Testis (tissue), 3 donors: Measurements from ENCODE around the gene FTHL17. TPM values are rescaled to one million over a fixed set of nuclear protein-coding genes. Genes with fewer than 3 reads are reported as not detected.

ENCODE experiments used
- DNase-seq: peaks from one replicate; pipeline ENCODE4 v3.0.0-alpha.2; 2019
- H3K27ac ChIP-seq, 2 donors: fragments of 200-600 bp; sonication (generic); one replicate each; pipeline ENCODE4 v1.5.1; 2019
- H3K27me3 ChIP-seq: fragments of 200-600 bp; sonication (generic); one replicate; pipeline ENCODE4 v1.5.1; 2019
- H3K36me3 ChIP-seq: fragments of 200-600 bp; sonication (generic); one replicate; pipeline ENCODE4 v1.5.1; 2017; ENCODE audit warnings: low read depth; ENCODE audit errors: missing control alignments
- H3K4me1 ChIP-seq: fragments of 200-600 bp; sonication (generic); one replicate; pipeline ENCODE4 v1.5.1; 2019
- H3K4me3 ChIP-seq, 2 donors: fragments of 200-600 bp; sonication (generic); one replicate each; pipeline ENCODE4 v1.5.1; 2017 to 2019
- H3K9me3 ChIP-seq: fragments of 200-600 bp; sonication (generic); one replicate; pipeline ENCODE4 v1.5.1; 2017
- CTCF ChIP-seq, 3 experiments: fragments of 450-650 bp in 2 of 3; fragments of 200-600 bp in 1 of 3; sonication (generic) in 1 of 3; IDR thresholded peaks; one replicate each; pipeline ENCODE4 v1.5.1; 2016 to 2019; ENCODE audit warnings: antibody characterized with exemption in 3 of 3, mild to moderate bottlenecking in 2 of 3, moderate library complexity in 1 of 3
- POLR2A ChIP-seq: fragments of 450-650 bp; IDR thresholded peaks from one replicate; pipeline ENCODE4 v1.6.1; 2017; ENCODE audit warnings: antibody characterized with exemption, mild to moderate bottlenecking, moderate library complexity
- WGBS, 2 donors: methylation state at CpG; one replicate each; pipeline ENCODE4 v1.1.5; 2018; 5-methylcytosine and 5-hydroxymethylcytosine counted together
- intact Hi-C: fragments of 100-400 bp; cut with DNase I; formaldehyde crosslinking; loops from one replicate; pipeline ENCODE4 v1.15.1; 2023; ENCODE audit warnings: low total_unique reads
- polyA plus RNA-seq: library from polyadenylated mRNA; stranded (reverse); fragments of 350-450 nt; fragmentation: Illumina TruSeq; extraction: RNeasy Lipid Tissue Mini Kit (QIAGEN cat#74804); gene quantifications from one replicate; pipeline ENCODE4 v1.2.3, GENCODE V29; 2014; ENCODE audit warnings: low read depth, low replicate concordance; ENCODE audit not compliant: insufficient read depth
- total RNA-seq, 2 donors: library from RNA; depleted of rRNA; stranded (reverse); fragments of >200 nt; gene quantifications; one replicate each; pipeline ENCODE4 v1.2.3, GENCODE V29; 2016

Gene FTHL17
- total and polyA plus RNA-seq, 3 donors from 2014 or later = 2.4 to 5.0 (median 3.2) TPM

GRCh38 chrX:31112226-31112999, 40.6 kb upstream of the FTHL17 start:
- Histone ChIP-seq H3K36me3 (no peaks in the 10 kb centered on the region), H3K4me1 (no peaks in the 10 kb centered on the region), H3K4me3 (no peak overlapping the region), H3K27me3 (no peaks in the 10 kb centered on the region), H3K27ac (no peak overlapping the region), H3K9me3 (no peaks in the 10 kb centered on the region)
- DNase-seq = no peak
- TF ChIP-seq POLR2A (no peak), CTCF (IDR thresholded peaks at IDR 0.05) (no peak)
- WGBS, 2 donors = 88 to 95% methylated on average over 4 to 5 of the region's 5 CpGs
- intact Hi-C loops = no loop called here

- TF ChIP-seq CTCF (IDR thresholded peaks at IDR 0.05) (no peak), POLR2A (no peak)
- no peaks in the 10 kb centered on the region for H3K4me1 ChIP-seq
- no peak overlapping the region for H3K4me3 ChIP-seq
- H3K36me3 ChIP-seq = no peaks in the 10 kb centered on the region
- no peak overlapping the region for H3K27ac ChIP-seq
- H3K27me3 ChIP-seq = no peaks in the 10 kb centered on the region
- no peak for DNase-seq
- intact Hi-C loops = no loop called here
- no peaks in the 10 kb centered on the region for H3K9me3 ChIP-seq
- WGBS, 2 donors = 65 to 66% methylated on average over 6 of the region's 6 CpGs
These were observed 38.8 kb upstream of the FTHL17 start for GRCh38 chrX:31110657-31111056.

GRCh38 chrX:31099536-31100090, 27.8 kb upstream of the FTHL17 start:
- Histone ChIP-seq H3K4me3 (no peak overlapping the region), H3K9me3 (no peaks in the 10 kb centered on the region), H3K27ac (no peak overlapping the region), H3K4me1 (no peaks in the 10 kb centered on the region), H3K27me3 (no peaks in the 10 kb centered on the region), H3K36me3 (no peaks in the 10 kb centered on the region)
- intact Hi-C loops = no loop called here
- 94 to 95% methylated on average over 2 of the region's 2 CpGs for WGBS, 2 donors
- no peak for DNase-seq
- TF ChIP-seq CTCF (IDR thresholded peaks at IDR 0.05) (no peak), POLR2A (no peak)

- 67 to 73% methylated on average over 3 of the region's 3 CpGs for WGBS, 2 donors
These were observed 26.2 kb upstream of the FTHL17 start for GRCh38 chrX:31098079-31098478.

More at GRCh38 chrX:31098079-31098478, 26.2 kb upstream of the FTHL17 start:
- Histone ChIP-seq H3K4me3 (no peak overlapping the region), H3K27me3 (no peaks in the 10 kb centered on the region), H3K4me1 (no peaks in the 10 kb centered on the region), H3K9me3 (no peaks in the 10 kb centered on the region), H3K27ac (no peak overlapping the region), H3K36me3 (no peaks in the 10 kb centered on the region)
- intact Hi-C loops = no loop called here
- no peak for DNase-seq
- TF ChIP-seq CTCF (IDR thresholded peaks at IDR 0.05) = no peak
- no peak for TF ChIP-seq POLR2A
